ENCODE data around the gene ADH1A. TPM values are rescaled to one million over a fixed set of nuclear protein-coding genes. Genes with fewer than 3 reads are reported as not detected.

Gene ADH1A
- polyA plus RNA-seq, 1 donor from 2014 or later: not detected

DNA sequence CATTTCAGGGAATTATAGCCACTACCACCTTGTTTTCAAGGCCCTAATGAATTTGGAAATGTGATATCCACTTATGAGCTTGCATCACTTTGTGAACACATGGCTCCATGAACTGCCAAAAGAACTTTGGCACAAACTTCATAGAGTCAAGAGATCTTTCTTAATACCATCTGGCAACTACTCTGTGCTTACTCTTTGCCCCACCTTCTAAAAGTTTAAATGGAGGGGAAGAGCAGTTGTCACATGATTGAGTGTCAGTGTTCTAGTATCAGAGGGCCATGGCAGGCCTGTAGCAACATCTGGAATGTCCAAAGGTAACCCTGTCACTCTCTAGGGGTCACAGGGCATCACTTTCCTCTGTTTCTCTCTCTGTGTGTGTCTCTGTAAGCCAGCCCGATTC is 33.0 kb upstream of the ADH1A start:
- H3K9me2 ChIP-seq (ENCODE audit: insufficient read depth, low read length): no peaks in the 10 kb centered on the region
- H3K79me2 ChIP-seq (replicated peaks; ENCODE audit: insufficient read depth, low read length): no peaks in the 10 kb centered on the region
- no peak overlapping the region for H3K9ac ChIP-seq (ENCODE audit: low read length)
- H3K4me2 ChIP-seq (ENCODE audit: low read length): no peak overlapping the region
- no peaks in the 10 kb centered on the region for H3K36me3 ChIP-seq (ENCODE audit: insufficient read depth, low read length)
- H2AFZ ChIP-seq (ENCODE audit: low read depth, low read length): no peak overlapping the region
- H3K27ac ChIP-seq (ENCODE audit: low read length): no peak overlapping the region
- no peaks in the 10 kb centered on the region for H3F3A ChIP-seq (ENCODE audit: insufficient read depth, low read length, poor library complexity, severe bottlenecking)
- H3K9me3 ChIP-seq (ENCODE audit: low read length): peaks cover 6% of the 10 kb centered on the region
- H3K4me3 ChIP-seq (ENCODE audit: low read length): no peak overlapping the region
- no peaks in the 10 kb centered on the region for H4K20me1 ChIP-seq (ENCODE audit: insufficient read depth)
- TF ChIP-seq RAD21 (conservative IDR thresholded peaks at IDR 0.05): no peak
- no peak for TF ChIP-seq EZH2 (IDR thresholded peaks at IDR 0.05; ENCODE audit: borderline replicate concordance, insufficient read depth, low read length, poor library complexity, severe bottlenecking)
- TF ChIP-seq POLR2AphosphoS5 (IDR thresholded peaks at IDR 0.05): no peak
- TF ChIP-seq, protein P1, sequence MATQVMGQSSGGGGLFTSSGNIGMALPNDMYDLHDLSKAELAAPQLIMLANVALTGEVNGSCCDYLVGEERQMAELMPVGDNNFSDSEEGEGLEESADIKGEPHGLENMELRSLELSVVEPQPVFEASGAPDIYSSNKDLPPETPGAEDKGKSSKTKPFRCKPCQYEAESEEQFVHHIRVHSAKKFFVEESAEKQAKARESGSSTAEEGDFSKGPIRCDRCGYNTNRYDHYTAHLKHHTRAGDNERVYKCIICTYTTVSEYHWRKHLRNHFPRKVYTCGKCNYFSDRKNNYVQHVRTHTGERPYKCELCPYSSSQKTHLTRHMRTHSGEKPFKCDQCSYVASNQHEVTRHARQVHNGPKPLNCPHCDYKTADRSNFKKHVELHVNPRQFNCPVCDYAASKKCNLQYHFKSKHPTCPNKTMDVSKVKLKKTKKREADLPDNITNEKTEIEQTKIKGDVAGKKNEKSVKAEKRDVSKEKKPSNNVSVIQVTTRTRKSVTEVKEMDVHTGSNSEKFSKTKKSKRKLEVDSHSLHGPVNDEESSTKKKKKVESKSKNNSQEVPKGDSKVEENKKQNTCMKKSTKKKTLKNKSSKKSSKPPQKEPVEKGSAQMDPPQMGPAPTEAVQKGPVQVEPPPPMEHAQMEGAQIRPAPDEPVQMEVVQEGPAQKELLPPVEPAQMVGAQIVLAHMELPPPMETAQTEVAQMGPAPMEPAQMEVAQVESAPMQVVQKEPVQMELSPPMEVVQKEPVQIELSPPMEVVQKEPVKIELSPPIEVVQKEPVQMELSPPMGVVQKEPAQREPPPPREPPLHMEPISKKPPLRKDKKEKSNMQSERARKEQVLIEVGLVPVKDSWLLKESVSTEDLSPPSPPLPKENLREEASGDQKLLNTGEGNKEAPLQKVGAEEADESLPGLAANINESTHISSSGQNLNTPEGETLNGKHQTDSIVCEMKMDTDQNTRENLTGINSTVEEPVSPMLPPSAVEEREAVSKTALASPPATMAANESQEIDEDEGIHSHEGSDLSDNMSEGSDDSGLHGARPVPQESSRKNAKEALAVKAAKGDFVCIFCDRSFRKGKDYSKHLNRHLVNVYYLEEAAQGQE (IDR thresholded peaks at IDR 0.05; ENCODE audit: borderline replicate concordance): no peak
- TF ChIP-seq TAF1 (IDR thresholded peaks at IDR 0.05; ENCODE audit: low read depth): no peak
- no peak for TF ChIP-seq SMC3 (conservative IDR thresholded peaks at IDR 0.05; ENCODE audit: poor library complexity)
- no peak for TF ChIP-seq EP300 (conservative IDR thresholded peaks at IDR 0.05; ENCODE audit: poor library complexity, severe bottlenecking)
- TF ChIP-seq, protein P2, sequence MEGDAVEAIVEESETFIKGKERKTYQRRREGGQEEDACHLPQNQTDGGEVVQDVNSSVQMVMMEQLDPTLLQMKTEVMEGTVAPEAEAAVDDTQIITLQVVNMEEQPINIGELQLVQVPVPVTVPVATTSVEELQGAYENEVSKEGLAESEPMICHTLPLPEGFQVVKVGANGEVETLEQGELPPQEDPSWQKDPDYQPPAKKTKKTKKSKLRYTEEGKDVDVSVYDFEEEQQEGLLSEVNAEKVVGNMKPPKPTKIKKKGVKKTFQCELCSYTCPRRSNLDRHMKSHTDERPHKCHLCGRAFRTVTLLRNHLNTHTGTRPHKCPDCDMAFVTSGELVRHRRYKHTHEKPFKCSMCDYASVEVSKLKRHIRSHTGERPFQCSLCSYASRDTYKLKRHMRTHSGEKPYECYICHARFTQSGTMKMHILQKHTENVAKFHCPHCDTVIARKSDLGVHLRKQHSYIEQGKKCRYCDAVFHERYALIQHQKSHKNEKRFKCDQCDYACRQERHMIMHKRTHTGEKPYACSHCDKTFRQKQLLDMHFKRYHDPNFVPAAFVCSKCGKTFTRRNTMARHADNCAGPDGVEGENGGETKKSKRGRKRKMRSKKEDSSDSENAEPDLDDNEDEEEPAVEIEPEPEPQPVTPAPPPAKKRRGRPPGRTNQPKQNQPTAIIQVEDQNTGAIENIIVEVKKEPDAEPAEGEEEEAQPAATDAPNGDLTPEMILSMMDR (IDR thresholded peaks at IDR 0.05; ENCODE audit: poor library complexity, severe bottlenecking): no peak
- no peak for TF ChIP-seq MXI1 (conservative IDR thresholded peaks at IDR 0.05; ENCODE audit: poor library complexity, severe bottlenecking)
- H3K27me3 ChIP-seq (ENCODE audit: insufficient read depth, low read depth, low read length): no peaks in the 10 kb centered on the region

DNA sequence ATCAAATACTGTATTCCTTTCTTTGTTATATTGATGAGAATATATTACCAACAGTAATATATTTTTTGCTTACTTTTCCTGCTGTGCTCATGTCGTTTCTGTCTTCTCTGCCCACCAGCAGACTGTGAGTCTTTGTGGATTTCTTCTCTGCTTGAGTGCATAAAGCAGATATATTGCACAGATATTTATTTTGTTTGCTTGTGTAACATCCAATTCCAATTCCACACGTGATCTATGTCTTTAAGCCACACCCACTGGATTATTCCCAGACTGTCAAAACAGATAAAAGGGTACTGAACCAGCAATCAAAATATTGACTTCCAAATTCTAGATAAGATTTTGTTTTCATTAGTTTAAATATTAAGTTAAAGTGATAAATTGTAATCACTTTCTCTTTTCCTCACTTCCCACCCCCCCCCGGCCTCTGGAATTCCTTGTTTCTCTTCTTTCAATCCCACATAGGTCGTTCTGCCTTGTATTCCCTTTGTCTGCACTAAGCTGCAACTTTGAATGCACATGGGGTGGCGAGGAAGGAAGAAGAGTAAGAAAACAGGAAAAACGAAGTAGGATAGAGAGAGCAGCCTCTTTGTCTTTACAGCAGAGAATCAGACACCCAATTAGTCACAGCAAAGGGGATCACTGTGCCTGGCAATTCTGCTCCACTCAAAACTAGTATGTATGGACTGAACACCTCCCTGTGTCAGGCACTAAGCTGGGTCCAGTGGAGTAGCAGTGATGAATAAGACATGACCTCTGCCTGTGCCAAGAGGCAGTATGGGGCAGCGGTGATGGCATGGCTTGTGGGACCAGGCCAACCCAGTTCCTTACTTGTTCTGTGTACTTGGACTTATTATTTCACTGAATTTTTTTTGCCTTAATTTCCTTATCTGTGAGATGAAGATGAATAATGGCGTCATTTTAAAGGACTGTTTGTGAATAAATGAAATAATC is 30.7 kb upstream of the ADH1A start, which contains the start of gene ADH1B:
TSS of gene ADH1B (minus strand) at position 161 of the 951 bp plus-strand sequence. CDS start at position 91, 70 bp downstream.
- H4K20me1 ChIP-seq (ENCODE audit: insufficient read depth): no peaks in the 10 kb centered on the region
- no peak within 1 kb of the TSS for H3K9ac ChIP-seq (ENCODE audit: low read length)
- no peak within 1 kb of the TSS for H2AFZ ChIP-seq (ENCODE audit: low read depth, low read length)
- no peaks in the 10 kb centered on the region for H3K27me3 ChIP-seq (ENCODE audit: insufficient read depth, low read depth, low read length)
- H3K36me3 ChIP-seq (ENCODE audit: insufficient read depth, low read length): no peaks in the 10 kb centered on the region
- H3K9me2 ChIP-seq (ENCODE audit: insufficient read depth, low read length): no peaks in the 10 kb centered on the region
- H3K4me3 ChIP-seq (ENCODE audit: low read length): no peak within 1 kb of the TSS
- H3F3A ChIP-seq (ENCODE audit: insufficient read depth, low read length, poor library complexity, severe bottlenecking): no peaks in the 10 kb centered on the region
- TF ChIP-seq POLR2AphosphoS5 (IDR thresholded peaks at IDR 0.05) (no peak), TAF1 (IDR thresholded peaks at IDR 0.05; ENCODE audit: low read depth) (no peak), SMC3 (conservative IDR thresholded peaks at IDR 0.05; ENCODE audit: poor library complexity) (no peak), EP300 (conservative IDR thresholded peaks at IDR 0.05; ENCODE audit: poor library complexity, severe bottlenecking) (no peak), MXI1 (conservative IDR thresholded peaks at IDR 0.05; ENCODE audit: poor library complexity, severe bottlenecking) (no peak), RAD21 (conservative IDR thresholded peaks at IDR 0.05) (no peak), EZH2 (IDR thresholded peaks at IDR 0.05; ENCODE audit: borderline replicate concordance, insufficient read depth, low read length, poor library complexity, severe bottlenecking) (no peak)
- TF ChIP-seq, protein P1 (IDR thresholded peaks at IDR 0.05; ENCODE audit: borderline replicate concordance): no peak
- TF ChIP-seq, protein P2 (IDR thresholded peaks at IDR 0.05; ENCODE audit: poor library complexity, severe bottlenecking): no peak
- no peaks in the 10 kb centered on the region for H3K79me2 ChIP-seq (replicated peaks; ENCODE audit: insufficient read depth, low read length)
- no peak within 1 kb of the TSS for H3K4me2 ChIP-seq (ENCODE audit: low read length)
- H3K27ac ChIP-seq (ENCODE audit: low read length): no peak within 1 kb of the TSS
- peaks cover 6% of the 10 kb centered on the region for H3K9me3 ChIP-seq (ENCODE audit: low read length)

Measured in neural cell (in vitro differentiated cells).